ENCODE data around the gene CHST3.
A peak's percentile ranks its signal among the peaks of the same experiment; 100 is the strongest.
"Not testable (repeated sequence)": the region's sequence is repeated elsewhere in the genome, so short reads cannot be mapped to it uniquely, and the experiment has no call there.

Gene CHST3, protein sequence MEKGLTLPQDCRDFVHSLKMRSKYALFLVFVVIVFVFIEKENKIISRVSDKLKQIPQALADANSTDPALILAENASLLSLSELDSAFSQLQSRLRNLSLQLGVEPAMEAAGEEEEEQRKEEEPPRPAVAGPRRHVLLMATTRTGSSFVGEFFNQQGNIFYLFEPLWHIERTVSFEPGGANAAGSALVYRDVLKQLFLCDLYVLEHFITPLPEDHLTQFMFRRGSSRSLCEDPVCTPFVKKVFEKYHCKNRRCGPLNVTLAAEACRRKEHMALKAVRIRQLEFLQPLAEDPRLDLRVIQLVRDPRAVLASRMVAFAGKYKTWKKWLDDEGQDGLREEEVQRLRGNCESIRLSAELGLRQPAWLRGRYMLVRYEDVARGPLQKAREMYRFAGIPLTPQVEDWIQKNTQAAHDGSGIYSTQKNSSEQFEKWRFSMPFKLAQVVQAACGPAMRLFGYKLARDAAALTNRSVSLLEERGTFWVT

GRCh38 chr10:71964098-71964742, at the start of gene CHST3:
Gene CHST3, plus strand, starts transcription at chr10:71964395. Its CDS starts 41,448 bp downstream, at chr10:72005843.
- no peak for DNase-seq

GRCh38 chr10:71916827-71917226, 47.4 kb upstream of the CHST3 start:
- no peak for DNase-seq

DNA sequence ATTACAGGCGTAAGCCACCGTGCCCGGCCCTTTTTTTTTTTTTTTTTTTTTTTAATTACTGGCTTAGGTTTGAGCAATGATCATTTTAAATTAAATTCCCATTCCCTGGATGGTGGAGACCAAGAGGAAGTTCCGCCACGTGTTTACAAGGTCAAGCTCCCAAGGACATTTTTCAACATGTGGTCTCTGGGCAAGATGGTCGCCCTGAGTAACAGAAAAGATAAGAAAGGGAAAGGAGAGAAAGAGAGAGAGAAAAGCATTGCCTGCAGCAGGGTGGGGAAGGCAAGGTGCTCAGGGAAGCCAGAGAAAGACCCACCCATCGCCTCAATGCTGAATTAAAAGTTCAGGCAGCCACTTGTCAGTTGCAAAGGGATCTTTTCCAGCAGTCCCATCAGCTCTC, 45.2 kb upstream of the CHST3 start:
- no peak for DNase-seq

DNA sequence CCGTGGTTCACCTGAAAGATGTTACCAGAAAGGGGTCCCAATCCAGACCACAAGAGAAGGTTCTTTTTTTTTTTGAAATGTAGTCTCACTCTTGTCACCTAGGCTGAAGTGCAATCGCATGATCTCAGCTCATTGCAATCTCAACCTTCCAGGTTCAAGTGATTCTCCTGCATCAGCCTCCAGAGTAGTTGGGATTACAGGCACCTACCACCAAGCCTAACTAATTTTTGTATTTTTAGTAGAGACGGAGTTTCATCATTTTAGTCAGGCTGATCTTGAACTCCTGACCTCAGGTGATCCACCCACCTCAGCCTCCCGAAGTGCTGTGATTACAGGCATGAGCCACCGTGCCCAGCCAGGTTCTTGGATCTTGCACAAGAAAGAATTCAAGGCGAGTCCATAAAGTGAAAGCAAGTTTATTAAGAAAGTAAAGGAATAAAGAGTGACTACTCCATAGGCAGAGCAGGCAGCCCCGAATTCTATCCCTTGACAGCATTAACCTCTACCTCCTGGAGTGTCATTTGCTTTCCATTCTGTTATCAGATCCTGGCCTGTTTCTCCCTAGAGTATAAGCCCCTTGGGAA, 44.1 kb upstream of the CHST3 start:
- DNase-seq = not testable (repeated sequence)

DNA sequence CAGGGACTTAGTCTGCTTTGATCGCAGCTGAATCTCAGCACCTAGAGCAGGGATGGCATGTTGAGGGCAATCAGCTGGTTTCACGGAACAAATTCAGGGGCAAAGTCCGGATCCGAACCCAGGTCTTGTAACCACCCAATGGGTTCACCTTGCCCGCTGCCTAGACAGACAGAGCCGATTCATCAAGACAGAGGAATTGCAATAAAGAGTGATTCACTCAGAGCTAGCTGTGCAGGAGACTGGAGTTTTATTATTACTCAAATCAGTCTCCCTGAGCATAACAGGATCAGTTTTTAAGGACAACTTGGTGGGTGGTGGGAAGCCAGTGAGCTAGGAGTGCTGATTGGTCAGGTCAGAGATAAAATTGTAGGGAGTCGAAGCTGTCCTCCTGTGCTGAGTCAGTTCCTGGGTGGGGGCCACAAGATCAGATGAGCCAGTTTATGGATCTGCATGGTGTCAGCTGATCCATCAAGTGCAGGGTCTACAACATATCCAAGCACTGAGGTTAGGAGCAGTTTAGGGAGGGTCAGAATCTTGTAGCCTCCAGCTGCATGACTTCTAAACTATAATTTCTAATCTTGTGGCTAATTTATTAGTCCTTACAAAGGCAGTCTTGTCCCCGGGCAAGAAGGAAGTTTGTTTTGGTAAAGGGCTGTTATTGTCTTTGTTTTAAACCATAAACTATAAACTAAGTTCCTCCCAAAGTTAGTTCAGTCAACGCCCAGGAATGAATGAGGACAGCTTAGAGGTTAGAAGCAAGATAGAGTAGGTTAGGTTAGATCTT, 43.5 kb upstream of the CHST3 start:
- no peak for DNase-seq

- no peak for DNase-seq
Observed at GRCh38 chr10:71921324-71922027, 42.7 kb upstream of the CHST3 start.

DNA sequence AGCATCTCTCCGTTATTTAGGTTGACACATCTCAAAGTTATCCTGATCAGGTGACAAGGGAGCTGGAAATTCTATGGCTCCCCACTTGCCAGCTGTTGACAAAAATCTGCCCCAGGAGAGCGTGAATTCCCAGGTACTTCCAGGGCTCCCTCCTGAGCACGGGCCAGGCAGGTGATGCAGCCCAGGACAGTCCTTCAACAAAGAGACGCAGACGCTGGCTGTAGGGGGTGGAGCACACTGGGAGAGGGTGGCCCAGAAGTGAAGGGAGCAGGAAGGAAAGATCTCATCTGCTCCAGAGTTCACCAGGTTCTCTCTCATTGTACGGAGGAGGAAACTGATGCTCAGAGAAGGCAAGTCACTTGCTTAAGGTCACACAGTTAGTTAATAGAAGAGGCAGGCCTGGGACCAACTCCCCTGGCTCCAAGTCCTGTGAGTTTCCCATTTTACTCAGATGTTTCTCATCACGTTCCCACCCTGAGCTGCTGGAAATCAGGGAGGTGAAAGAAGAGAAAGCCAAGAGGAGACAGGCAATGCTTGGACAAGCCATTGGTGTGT, 41.0 kb upstream of the CHST3 start:
- no peak for DNase-seq

DNA sequence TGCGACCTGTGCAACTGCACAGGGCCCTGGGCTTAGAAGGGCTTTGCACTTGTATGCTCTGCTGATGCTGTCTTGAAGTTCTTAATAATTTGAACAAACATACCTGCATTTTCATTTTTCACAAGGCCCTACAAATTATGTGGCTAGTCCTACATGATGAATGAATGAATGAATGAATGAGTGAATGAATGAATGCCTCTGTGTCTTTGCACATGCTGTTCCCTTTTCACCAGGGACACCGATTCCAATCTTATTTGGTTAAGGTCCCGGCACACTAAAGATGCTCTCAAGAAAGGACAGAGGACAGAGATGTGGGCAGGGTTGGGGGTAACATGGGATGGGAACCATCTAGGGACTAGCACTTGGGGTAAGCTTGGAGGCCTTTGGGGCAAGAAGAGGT, 39.4 kb upstream of the CHST3 start:
- no peak for DNase-seq

- no peak for DNase-seq
Observed at GRCh38 chr10:71927159-71927558, 37.0 kb upstream of the CHST3 start.

- DNase-seq = no peak
Observed at GRCh38 chr10:71927776-71928592, 36.2 kb upstream of the CHST3 start.

DNA sequence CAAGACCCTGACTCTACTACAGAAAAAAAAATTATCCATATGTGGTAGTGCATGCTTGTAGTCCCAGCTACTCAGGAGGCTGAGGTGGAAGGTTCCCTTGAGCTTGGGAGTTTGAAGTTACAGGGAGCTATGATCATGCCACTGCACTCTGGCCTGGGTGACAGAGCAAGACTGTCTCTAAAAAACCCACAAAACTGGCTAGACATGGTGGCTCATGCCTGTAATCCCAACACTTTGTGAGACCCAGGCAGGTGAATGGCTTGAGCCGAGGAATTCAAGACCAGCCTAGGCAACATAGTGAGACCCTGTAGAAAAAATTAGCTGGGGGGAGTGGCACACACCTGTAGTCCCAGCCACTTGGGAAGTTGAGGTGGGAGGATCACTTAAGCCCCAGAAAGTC, 32.9 kb upstream of the CHST3 start:
- DNase-seq = no peak

- peak; percentile 46 to 58 for DNase-seq
Observed at GRCh38 chr10:71933651-71934050, 30.5 kb upstream of the CHST3 start.

DNA sequence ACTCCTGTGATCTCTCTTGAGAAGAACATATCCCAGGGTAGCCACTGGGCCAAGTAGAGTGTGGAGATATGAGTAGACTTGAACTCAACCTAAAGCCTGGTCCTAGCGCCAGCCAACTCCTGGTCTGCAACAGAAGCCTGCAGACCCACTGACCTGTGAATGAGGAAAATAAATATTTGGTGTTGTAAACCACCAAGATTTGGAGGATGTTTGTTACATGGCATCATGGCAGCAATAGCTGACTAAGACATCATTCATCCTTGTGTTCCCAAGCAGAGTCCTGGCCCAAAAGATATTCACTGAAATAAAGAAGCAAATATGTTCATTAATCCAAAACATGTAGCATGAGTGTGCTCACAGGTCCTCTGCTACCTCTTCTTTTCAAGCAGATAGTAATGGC, 26.0 kb upstream of the CHST3 start:
- DNase-seq = no peak

DNA sequence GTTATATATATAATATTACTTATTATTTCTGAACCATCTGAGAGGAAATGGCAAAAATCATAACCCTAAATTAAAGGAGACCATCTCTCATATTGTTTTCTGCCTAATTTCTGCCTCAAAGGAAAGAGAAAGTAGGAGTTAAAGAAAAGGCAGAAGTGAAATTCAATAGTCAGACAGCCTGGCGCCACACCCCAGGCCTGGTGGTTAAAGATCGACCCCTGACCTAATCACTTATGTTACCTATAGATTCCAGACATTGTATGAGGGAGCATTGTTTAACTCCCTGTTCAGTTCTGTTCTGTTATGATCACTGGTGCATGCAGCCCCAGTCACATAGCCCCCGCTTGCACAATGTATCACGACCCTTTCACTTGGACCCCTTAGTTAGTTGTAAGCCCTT, 24.9 kb upstream of the CHST3 start:
- DNase-seq = no peak

DNA sequence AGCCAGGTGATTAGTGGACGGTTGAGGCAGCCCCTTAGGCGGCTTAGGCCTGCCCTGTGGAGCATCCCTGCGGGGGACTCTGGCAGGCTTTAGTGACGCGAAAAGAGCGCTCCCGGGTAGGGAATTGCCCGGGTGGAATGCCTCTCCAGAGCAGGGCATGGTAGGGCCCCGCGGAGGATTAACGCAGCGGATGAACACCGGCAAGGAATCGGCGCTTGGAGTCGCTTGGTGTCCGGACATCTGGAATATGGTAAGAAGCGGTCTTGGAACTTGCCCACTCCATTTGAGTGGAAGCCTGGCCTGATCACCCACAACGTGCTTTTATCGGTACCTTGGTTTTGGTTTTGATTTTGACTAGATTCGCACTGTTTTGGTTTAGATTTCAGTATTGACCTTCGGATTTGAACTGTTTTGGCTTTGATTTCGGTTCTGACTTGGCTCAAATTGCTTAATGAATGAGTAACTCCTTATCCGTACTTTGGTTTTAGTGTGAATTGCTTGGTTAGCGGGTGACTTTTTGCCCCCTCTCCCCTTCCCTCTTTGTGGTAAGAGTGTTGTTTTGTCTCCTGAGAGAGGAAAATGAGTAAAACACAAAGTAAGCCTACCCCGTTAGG, 24.2 kb upstream of the CHST3 start:
- no peak for DNase-seq

GRCh38 chr10:71940752-71941151, 23.4 kb upstream of the CHST3 start:
- DNase-seq = no peak

GRCh38 chr10:71941318-71941717, 22.9 kb upstream of the CHST3 start:
- no peak for DNase-seq

DNA sequence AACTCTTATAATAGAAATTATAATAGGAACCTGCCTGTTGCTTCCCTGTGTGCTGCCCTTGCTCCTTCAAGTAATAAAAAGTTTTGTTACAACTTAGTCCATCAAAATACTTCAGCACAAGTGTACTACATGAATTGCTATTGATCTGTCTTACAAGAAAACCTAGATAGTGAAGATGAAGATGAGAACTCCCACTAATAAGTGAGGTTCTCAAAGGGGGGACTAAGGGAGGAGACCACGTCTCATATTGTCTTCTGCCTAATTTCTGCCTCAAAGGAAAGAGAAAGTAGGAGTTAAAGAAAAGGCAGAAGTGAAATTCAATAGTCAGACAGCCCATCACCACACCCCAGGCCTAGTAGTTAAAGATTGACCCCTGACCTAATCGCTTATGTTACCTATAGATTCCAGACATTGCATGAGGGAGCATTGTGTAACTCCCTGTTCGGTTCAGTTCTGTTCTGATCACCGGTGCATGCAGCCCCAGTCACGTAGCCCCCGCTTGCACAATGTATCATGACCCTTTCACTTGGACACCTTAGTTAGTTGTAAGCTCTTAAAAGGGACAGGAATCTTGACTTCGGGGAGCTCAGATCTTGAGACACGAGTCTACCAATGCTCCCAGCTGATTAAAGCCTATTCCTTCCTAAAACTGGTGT, 18.2 kb upstream of the CHST3 start:
- DNase-seq = no peak

GRCh38 chr10:71946700-71947099, 17.5 kb upstream of the CHST3 start:
- no peak for DNase-seq

DNA sequence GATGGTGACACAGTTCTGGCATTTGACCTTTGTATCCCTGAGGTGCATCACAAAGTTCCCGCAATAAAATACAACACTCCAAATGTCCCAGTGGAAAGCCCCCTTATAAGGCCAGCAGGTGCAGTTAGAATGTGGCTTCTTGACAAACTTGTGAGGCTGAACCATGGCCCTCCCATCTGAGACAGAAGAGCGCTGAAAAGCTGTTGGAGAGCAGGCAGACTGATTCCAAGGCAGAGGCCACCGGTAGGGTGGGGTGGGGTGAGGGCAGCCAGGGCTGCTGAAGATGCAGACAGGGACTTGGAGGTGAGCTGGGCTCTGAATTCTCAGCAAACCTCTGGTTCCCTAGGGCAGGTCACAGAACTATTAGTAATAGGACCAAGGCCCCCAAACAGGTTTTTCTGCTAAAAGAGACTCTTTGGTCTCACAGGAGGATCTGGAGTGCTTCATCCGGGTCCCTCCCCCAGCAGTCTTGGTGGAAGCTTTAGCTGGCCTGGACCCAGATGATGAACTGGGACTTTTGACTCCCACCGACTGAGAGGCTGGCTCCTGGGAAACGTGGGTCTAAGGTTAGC, 15.6 kb upstream of the CHST3 start:
- no peak for DNase-seq

All from stimulated activated CD4-positive, alpha-beta T cell treated with anti-CD3 and anti-CD28 coated beads, Interleukin-2, amount 100 ng/mL, for 48 hours (primary cell).